D721Med (cell line): ENCODE data around the gene GAS2.

Experiments used
- DNase-seq: peaks from one replicate; pipeline ENCODE4 v3.0.0; 2011; ENCODE audit warnings: low spot score; ENCODE audit not compliant: insufficient read length
- FAIRE-seq: peaks from 2 replicates; lab custom pipeline; 2011; peaks lifted over from hg19 to GRCh38; lab: Jason Lieb, UNC
- TF ChIP-seq, protein P1 (sequence below): IDR thresholded peaks from 2 replicates; pipeline ENCODE4 v1.5.1; 2012; ENCODE audit warnings: mild to moderate bottlenecking, control low read depth; ENCODE audit not compliant: insufficient read depth; ENCODE audit errors: missing control alignments

GAS2 gene

DNA sequence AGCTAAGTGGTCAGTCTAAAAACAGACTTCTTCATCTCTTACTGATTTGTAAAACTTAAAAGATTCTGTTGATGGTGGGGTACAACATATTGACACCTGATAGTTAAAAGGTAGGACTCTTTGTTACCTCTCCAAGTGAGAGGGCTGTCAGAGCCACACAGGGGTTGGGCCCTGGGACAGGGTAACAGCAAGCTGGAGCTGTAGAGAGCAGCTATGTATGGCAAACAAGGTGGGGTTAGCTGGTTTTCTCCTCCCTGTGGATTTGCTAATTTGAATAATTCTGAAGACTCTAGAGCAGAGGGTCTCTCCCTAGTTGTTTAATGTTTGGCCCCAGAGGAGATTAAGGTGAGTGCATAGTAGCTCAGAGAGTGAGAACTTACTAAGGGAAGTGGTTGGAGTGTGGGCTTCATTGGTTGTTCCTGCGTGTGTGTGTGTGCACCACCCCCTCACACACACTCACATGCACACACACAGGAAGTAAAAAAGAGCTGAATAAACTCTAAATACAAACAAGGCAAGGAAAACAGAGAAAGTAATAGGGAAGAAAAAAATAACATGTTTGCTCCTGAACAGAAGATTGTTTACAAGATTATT, 9.2 kb upstream of the GAS2 start:
- FAIRE-seq = no peak
- no peak for DNase-seq
- TF ChIP-seq, protein P1, sequence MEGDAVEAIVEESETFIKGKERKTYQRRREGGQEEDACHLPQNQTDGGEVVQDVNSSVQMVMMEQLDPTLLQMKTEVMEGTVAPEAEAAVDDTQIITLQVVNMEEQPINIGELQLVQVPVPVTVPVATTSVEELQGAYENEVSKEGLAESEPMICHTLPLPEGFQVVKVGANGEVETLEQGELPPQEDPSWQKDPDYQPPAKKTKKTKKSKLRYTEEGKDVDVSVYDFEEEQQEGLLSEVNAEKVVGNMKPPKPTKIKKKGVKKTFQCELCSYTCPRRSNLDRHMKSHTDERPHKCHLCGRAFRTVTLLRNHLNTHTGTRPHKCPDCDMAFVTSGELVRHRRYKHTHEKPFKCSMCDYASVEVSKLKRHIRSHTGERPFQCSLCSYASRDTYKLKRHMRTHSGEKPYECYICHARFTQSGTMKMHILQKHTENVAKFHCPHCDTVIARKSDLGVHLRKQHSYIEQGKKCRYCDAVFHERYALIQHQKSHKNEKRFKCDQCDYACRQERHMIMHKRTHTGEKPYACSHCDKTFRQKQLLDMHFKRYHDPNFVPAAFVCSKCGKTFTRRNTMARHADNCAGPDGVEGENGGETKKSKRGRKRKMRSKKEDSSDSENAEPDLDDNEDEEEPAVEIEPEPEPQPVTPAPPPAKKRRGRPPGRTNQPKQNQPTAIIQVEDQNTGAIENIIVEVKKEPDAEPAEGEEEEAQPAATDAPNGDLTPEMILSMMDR = no peak

GRCh38 chr11:22659783-22660182, 6.6 kb upstream of the GAS2 start:
- FAIRE-seq = no peak
- TF ChIP-seq, protein P1 = no peak
- no peak for DNase-seq

- no peak for DNase-seq
- no peak for FAIRE-seq
- TF ChIP-seq, protein P1 = no peak
Measured at GRCh38 chr11:22666688-22667439, 453 bp downstream of the GAS2 start.

DNA sequence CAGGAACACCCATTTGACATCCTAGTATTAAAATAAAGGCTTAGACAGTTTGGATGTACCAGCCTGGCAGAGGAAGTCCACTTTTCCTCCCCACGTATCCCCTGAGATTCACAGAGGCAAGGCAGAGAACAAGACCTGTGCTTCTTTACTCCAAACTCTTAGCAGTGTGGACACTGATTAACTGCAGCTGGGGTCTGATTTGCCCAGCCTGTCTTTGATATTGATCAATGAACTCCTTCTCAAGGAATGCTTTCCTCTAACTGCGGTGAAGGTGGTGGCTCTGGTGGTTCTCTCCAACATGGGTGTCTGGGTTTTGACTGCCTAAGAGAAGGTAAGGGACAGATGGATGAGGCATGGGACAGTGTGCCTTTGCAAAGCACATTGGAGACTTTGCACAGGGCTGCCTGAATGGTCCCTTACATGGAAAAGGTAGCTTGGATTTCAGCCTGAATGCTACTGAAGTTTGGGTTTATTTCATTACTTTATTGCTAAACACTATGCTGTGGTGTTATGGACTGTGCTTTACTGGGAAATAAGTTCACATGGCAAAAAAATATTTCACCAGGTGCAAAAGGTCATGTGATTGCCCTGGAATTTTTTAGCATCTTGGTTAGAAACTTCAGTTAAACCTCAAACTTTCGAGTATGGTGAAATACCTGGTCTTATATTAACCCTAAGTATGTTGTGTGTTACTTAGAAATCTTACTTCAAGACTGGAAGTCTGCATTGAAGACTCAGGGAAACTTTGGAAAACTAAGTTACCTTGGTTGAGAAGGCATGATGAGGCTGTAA, 1.8 kb downstream of the GAS2 start:
- DNase-seq (no peak), FAIRE-seq (no peak)
- TF ChIP-seq, protein P1 = no peak

GRCh38 chr11:22669368-22669767, 3.0 kb downstream of the GAS2 start:
- DNase-seq = no peak
- FAIRE-seq = no peak
- TF ChIP-seq, protein P1 = no peak

GRCh38 chr11:22670830-22671229, 4.4 kb downstream of the GAS2 start:
- DNase-seq = no peak
- TF ChIP-seq, protein P1 = peak; percentile 46
- no peak for FAIRE-seq
